HEK293 (cell line): ENCODE results near the gene MAN2B1.

Experiments used
- CTCF ChIA-PET: fragments of 350-600 bp; formaldehyde crosslinking; extraction: SDS; loops from one replicate; lab custom pipeline; 2021; ENCODE audit warnings: antibody characterized with exemption; lab: Yijun Ruan, JAX
- POLR2A ChIA-PET: fragments of 300-600 bp; formaldehyde crosslinking; extraction: SDS; loops from one replicate; lab custom pipeline; 2020; ENCODE audit warnings: antibody characterized with exemption, inconsistent platforms; lab: Yijun Ruan, JAX
- H3K27ac ChIP-seq: fragments of 200-500 bp; sonication (Bioruptor generic); 2 replicates; pipeline ENCODE4 v1.5.1; 2014; ENCODE audit warnings: low read depth, low read length, control low read depth, inconsistent platforms; ENCODE audit errors: extremely low read depth
- H3K36me3 ChIP-seq, 2 experiments: fragments of 200-500 bp in 1 of 2; sonication (Bioruptor generic) in 1 of 2; 1 replicate in 1 of 2; 2 replicates in 1 of 2; pipeline ENCODE4 v1.5.1; 2014 to 2017; ENCODE audit warnings: inconsistent platforms in 2 of 2, low read length in 2 of 2; ENCODE audit not compliant: control insufficient read depth in 2 of 2, insufficient read depth in 1 of 2
- H3K4me1 ChIP-seq: fragments of 200-500 bp; sonication (Bioruptor generic); 2 replicates; pipeline ENCODE4 v1.5.1; 2014; ENCODE audit warnings: mild to moderate bottlenecking, low read length, inconsistent platforms; ENCODE audit not compliant: control insufficient read depth, insufficient read depth
- H3K4me3 ChIP-seq: 2 replicates; pipeline ENCODE4 v1.5.1; 2011; ENCODE audit warnings: low read depth, mild to moderate bottlenecking, control low read depth, low read length, moderate library complexity
- H3K9me3 ChIP-seq: fragments of 200-500 bp; sonication (Bioruptor generic); 2 replicates; pipeline ENCODE4 v1.5.1; 2014; ENCODE audit warnings: low read depth, low read length, inconsistent platforms; ENCODE audit not compliant: control insufficient read depth, insufficient read depth
- ATF2 ChIP-seq: fragments of 450-650 bp; formaldehyde crosslinking; IDR thresholded peaks from 2 replicates; pipeline ENCODE4 v1.5.1; 2016; ENCODE audit warnings: missing biosample characterization, missing genetic modification characterization, low read depth
- GLIS1 ChIP-seq: fragments of 450-650 bp; formaldehyde crosslinking; IDR thresholded peaks from 2 replicates; pipeline ENCODE4 v1.5.1; 2016; ENCODE audit warnings: missing biosample characterization, missing genetic modification characterization
- PRDM1 ChIP-seq: fragments of 450-650 bp; formaldehyde crosslinking; IDR thresholded peaks from 2 replicates; pipeline ENCODE4; 2016; ENCODE audit warnings: missing biosample characterization, missing genetic modification characterization
- SETDB1 ChIP-seq: IDR thresholded peaks from one replicate; pipeline ENCODE4 v1.6.1; 2017; ENCODE audit warnings: mild to moderate bottlenecking, low read length, moderate library complexity, mixed read lengths; ENCODE audit not compliant: insufficient read length
- ZNF274 ChIP-seq, 2 experiments: fragments of 200-500 bp in 1 of 2; fragments of 450-650 bp in 1 of 2; sonication (Bioruptor generic) in 1 of 2; formaldehyde crosslinking in 1 of 2; IDR thresholded peaks; 2 replicates each; pipeline versions ENCODE4 v1.5.1 to v1.6.1; 2014 to 2016; ENCODE audit warnings: borderline replicate concordance in 1 of 2, inconsistent platforms in 1 of 2, low read length in 1 of 2, missing biosample characterization in 1 of 2, missing genetic modification characterization in 1 of 2
- ZNF280D ChIP-seq: fragments of 450-650 bp; formaldehyde crosslinking; IDR thresholded peaks from 2 replicates; pipeline ENCODE4 v1.5.1; 2016; ENCODE audit warnings: missing biosample characterization, missing genetic modification characterization
- ZNF501 ChIP-seq: fragments of 450-650 bp; formaldehyde crosslinking; IDR thresholded peaks from 2 replicates; pipeline ENCODE4 v1.5.1; 2016; ENCODE audit warnings: missing biosample characterization, missing genetic modification characterization
- ZNF658 ChIP-seq: fragments of 450-650 bp; formaldehyde crosslinking; IDR thresholded peaks from 2 replicates; pipeline ENCODE4; 2016; ENCODE audit warnings: missing biosample characterization, missing genetic modification characterization
- ZSCAN16 ChIP-seq: fragments of 450-650 bp; formaldehyde crosslinking; IDR thresholded peaks from 2 replicates; pipeline ENCODE4 v1.5.1; 2016; ENCODE audit warnings: missing biosample characterization, missing genetic modification characterization
- TF ChIP-seq, protein P1 (sequence below): fragments of 450-650 bp; formaldehyde crosslinking; IDR thresholded peaks from 2 replicates; pipeline ENCODE4 v1.5.1; 2016; ENCODE audit warnings: missing biosample characterization, missing genetic modification characterization
- TF ChIP-seq, protein P2 (sequence below): fragments of 450-650 bp; formaldehyde crosslinking; conservative IDR thresholded peaks from 2 replicates; pipeline ENCODE4 v1.5.1; 2016; ENCODE audit warnings: low read depth, missing biosample characterization, missing genetic modification characterization
- TF ChIP-seq, protein P3 (sequence below): fragments of 450-650 bp; formaldehyde crosslinking; IDR thresholded peaks from 2 replicates; pipeline ENCODE4 v1.5.1; 2016; ENCODE audit warnings: missing biosample characterization, missing genetic modification characterization

MAN2B1 gene

GRCh38 chr19:12628040-12629022, 38.2 kb downstream of the MAN2B1 start:
- CTCF ChIA-PET, result no interaction called here

DNA sequence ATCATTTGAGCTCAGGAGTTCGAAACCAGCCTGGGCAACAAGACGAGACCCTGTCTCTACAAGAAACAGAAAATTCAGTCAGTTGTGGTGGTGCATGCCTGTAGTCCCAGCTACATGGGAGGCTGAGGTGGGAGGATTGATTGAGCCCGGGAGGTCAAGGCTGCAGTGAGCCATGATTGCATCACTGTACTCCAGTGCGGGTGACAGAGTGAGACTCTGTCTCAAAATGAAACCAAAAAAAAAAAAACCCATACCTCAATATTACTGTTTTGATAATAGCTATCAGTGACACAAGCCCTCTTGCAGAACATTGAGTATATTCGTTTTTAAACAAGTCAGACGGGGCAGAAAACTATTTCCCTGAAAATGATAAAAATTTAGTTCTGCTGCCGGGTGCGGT, 39.6 kb downstream of the MAN2B1 start:
- Histone ChIP-seq H3K4me3 (no peak overlapping the region), H3K9me3 (no peaks in the 10 kb centered on the region), H3K36me3 (peaks cover 40 to 81% of the 10 kb centered on the region in 2 experiments; a peak in 2 of 3 replicates), H3K27ac (no peak overlapping the region), H3K4me1 (no peaks in the 10 kb centered on the region)
- TF ChIP-seq ZNF501 (tag by site-specific recombination) (no peak), ZSCAN16 (no peak), GLIS1 (tag by site-specific recombination) (no peak)
- TF ChIP-seq, protein P1, sequence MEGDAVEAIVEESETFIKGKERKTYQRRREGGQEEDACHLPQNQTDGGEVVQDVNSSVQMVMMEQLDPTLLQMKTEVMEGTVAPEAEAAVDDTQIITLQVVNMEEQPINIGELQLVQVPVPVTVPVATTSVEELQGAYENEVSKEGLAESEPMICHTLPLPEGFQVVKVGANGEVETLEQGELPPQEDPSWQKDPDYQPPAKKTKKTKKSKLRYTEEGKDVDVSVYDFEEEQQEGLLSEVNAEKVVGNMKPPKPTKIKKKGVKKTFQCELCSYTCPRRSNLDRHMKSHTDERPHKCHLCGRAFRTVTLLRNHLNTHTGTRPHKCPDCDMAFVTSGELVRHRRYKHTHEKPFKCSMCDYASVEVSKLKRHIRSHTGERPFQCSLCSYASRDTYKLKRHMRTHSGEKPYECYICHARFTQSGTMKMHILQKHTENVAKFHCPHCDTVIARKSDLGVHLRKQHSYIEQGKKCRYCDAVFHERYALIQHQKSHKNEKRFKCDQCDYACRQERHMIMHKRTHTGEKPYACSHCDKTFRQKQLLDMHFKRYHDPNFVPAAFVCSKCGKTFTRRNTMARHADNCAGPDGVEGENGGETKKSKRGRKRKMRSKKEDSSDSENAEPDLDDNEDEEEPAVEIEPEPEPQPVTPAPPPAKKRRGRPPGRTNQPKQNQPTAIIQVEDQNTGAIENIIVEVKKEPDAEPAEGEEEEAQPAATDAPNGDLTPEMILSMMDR (tag by site-specific recombination), result no peak
- TF ChIP-seq, protein P2, sequence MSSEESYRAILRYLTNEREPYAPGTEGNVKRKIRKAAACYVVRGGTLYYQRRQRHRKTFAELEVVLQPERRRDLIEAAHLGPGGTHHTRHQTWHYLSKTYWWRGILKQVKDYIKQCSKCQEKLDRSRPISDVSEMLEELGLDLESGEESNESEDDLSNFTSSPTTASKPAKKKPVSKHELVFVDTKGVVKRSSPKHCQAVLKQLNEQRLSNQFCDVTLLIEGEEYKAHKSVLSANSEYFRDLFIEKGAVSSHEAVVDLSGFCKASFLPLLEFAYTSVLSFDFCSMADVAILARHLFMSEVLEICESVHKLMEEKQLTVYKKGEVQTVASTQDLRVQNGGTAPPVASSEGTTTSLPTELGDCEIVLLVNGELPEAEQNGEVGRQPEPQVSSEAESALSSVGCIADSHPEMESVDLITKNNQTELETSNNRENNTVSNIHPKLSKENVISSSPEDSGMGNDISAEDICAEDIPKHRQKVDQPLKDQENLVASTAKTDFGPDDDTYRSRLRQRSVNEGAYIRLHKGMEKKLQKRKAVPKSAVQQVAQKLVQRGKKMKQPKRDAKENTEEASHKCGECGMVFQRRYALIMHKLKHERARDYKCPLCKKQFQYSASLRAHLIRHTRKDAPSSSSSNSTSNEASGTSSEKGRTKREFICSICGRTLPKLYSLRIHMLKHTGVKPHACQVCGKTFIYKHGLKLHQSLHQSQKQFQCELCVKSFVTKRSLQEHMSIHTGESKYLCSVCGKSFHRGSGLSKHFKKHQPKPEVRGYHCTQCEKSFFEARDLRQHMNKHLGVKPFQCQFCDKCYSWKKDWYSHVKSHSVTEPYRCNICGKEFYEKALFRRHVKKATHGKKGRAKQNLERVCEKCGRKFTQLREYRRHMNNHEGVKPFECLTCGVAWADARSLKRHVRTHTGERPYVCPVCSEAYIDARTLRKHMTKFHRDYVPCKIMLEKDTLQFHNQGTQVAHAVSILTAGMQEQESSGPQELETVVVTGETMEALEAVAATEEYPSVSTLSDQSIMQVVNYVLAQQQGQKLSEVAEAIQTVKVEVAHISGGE, result no peak
- ChIA-PET CTCF (interaction anchor here (0.7 kb wide), 1 partner anchor 1037 kb away, joined by 4 read pairs; no protein-coding TSS in a partner anchor), POLR2A (no interaction called here)

More at GRCh38 chr19:12628040-12629022, 38.2 kb downstream of the MAN2B1 start:
- no peaks in the 10 kb centered on the region for H3K9me3 ChIP-seq
- H3K36me3 ChIP-seq, result peaks cover 36 to 75% of the 10 kb centered on the region in 2 experiments; a peak in 2 of 3 replicates
- no peak overlapping the region for H3K27ac ChIP-seq
- no peak overlapping the region for H3K4me3 ChIP-seq
- no peaks in the 10 kb centered on the region for H3K4me1 ChIP-seq
- POLR2A ChIA-PET, result no interaction called here
- TF ChIP-seq PRDM1 (tag by site-specific recombination), result no peak
- no peak for TF ChIP-seq ATF2 (tag by site-specific recombination)
- TF ChIP-seq SETDB1, result peak; percentile 99
- TF ChIP-seq, protein P3, sequence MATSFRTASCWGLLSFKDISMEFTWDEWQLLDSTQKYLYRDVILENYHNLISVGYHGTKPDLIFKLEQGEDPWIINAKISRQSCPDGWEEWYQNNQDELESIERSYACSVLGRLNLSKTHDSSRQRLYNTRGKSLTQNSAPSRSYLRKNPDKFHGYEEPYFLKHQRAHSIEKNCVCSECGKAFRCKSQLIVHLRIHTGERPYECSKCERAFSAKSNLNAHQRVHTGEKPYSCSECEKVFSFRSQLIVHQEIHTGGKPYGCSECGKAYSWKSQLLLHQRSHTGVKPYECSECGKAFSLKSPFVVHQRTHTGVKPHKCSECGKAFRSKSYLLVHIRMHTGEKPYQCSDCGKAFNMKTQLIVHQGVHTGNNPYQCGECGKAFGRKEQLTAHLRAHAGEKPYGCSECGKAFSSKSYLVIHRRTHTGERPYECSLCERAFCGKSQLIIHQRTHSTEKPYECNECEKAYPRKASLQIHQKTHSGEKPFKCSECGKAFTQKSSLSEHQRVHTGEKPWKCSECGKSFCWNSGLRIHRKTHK, result no peak
- TF ChIP-seq ZNF274 (IDR thresholded peaks at IDR 0.05; ENCODE audit: low read length), result peak; percentile 69
- TF ChIP-seq ZNF274 (tag by site-specific recombination; IDR thresholded peaks at IDR 0.05; ENCODE audit: borderline replicate concordance), result peak; percentile 85
- TF ChIP-seq ZNF280D (tag by site-specific recombination), result 0 out of 2 replicates have a peak, but pooled peaks have one; percentile 7
- no peak for TF ChIP-seq ZNF658
